HCT116 (cell line): ENCODE results near the gene OPCML. TPM values are rescaled to one million over a fixed set of nuclear protein-coding genes. Genes with fewer than 3 reads are reported as not detected.

ENCODE experiments used
- ATAC-seq: fragments of 200-7000 bp; cut with Tn5 transposase; 2 replicates; pipeline ENCODE4 v1.9.1; 2020; ENCODE audit warnings: mild to moderate bottlenecking, moderate library complexity
- BruUV-seq: library from RNA; stranded (reverse); fragments of 400-500 nt; replicated peaks from 2 replicates; lab custom pipeline; 2021; lab: Mats Ljungman, UMichigan
- CTCF ChIA-PET: fragments of 300-600 bp; sonication (Branson Sonifier 250); formaldehyde crosslinking; loops from one replicate; lab custom pipeline; 2021; ENCODE audit warnings: antibody characterized with exemption; lab: Charles Lee
- POLR2A ChIA-PET: fragments of 300-600, 350-600 bp; sonication (Branson Sonifier 250); formaldehyde crosslinking; loops from one replicate; lab custom pipeline; 2021; ENCODE audit warnings: antibody characterized with exemption; lab: Charles Lee
- RAD21 ChIA-PET, 2 experiments: fragments of 300-600 bp; sonication (Branson Sonifier 250); formaldehyde crosslinking; loops; one replicate each; lab custom pipeline; 2023; ENCODE audit warnings: low total read pairs in 2 of 2; ENCODE audit not compliant: uncharacterized antibody in 2 of 2, unreplicated experiment in 2 of 2, low non-redundant PET in 1 of 2; lab: Charles Lee
- DNase-seq: peaks from one replicate; pipeline ENCODE4 v3.0.0-alpha.2; 2010; ENCODE audit warnings: low read depth, low spot score
- H2AFZ ChIP-seq: fragments of 200-600 bp; shearing (Covaris generic), sonication (generic); 2 replicates; pipeline ENCODE4 v1.6.1; 2017; ENCODE audit warnings: low read depth, mixed run types, mixed read lengths, antibody characterized with exemption, low read length; ENCODE audit not compliant: poor library complexity, severe bottlenecking
- H3K27ac ChIP-seq: 2 replicates; pipeline ENCODE4 v1.5.1; 2012; ENCODE audit warnings: low read depth, low read length
- H3K27me3 ChIP-seq: fragments of 200-600 bp; sonication (generic); 2 replicates; pipeline ENCODE4 v1.6.1; 2016; ENCODE audit warnings: mixed run types, low read length, mixed read lengths; ENCODE audit not compliant: insufficient read depth
- H3K36me3 ChIP-seq, 2 experiments: fragments of 200-500 bp in 1 of 2; fragments of 200-600 bp in 1 of 2; sonication (Bioruptor generic) in 1 of 2; sonication (generic) in 1 of 2; 2 replicates each; pipeline versions ENCODE4 v1.5.1 to v1.6.1; 2014 to 2016; ENCODE audit warnings: low read length in 2 of 2, inconsistent platforms in 1 of 2, mixed read lengths in 1 of 2, mixed run types in 1 of 2; ENCODE audit not compliant: insufficient read depth in 2 of 2, control insufficient read depth in 1 of 2
- H3K4me1 ChIP-seq, 2 experiments: fragments of 200-600 bp in 1 of 2; sonication (generic) in 1 of 2; 2 replicates each; pipeline versions ENCODE4 v1.5.1 to v1.6.1; 2012 to 2017; ENCODE audit warnings: low read length in 2 of 2, inconsistent platforms in 1 of 2, mild to moderate bottlenecking in 1 of 2, mixed read lengths in 1 of 2, mixed run types in 1 of 2, moderate library complexity in 1 of 2; ENCODE audit not compliant: insufficient read depth in 2 of 2, control insufficient read depth in 1 of 2
- H3K4me2 ChIP-seq: fragments of 200-600 bp; sonication (generic); 2 replicates; pipeline ENCODE4 v1.6.1; 2017; ENCODE audit warnings: mixed run types, low read length, mixed read lengths
- H3K4me3 ChIP-seq, 2 experiments: fragments of 200-600 bp in 1 of 2; sonication (generic) in 1 of 2; replicated peaks in 1 of 2; 2 replicates each; pipeline ENCODE4 v1.5.1; 2011 to 2016; ENCODE audit warnings: low read length in 2 of 2, control low read depth in 1 of 2, low read depth in 1 of 2, mild to moderate bottlenecking in 1 of 2, mixed read lengths in 1 of 2, mixed run types in 1 of 2
- H3K79me2 ChIP-seq: fragments of 200-600 bp; sonication (generic); 2 replicates; pipeline ENCODE4 v1.6.1; 2017; ENCODE audit warnings: mild to moderate bottlenecking, mixed run types, low read length, moderate library complexity, mixed read lengths; ENCODE audit not compliant: insufficient read depth
- H3K9ac ChIP-seq: fragments of 200-600 bp; sonication (generic); 2 replicates; pipeline ENCODE4 v1.6.1; 2016; ENCODE audit warnings: low read length, mixed read lengths
- H3K9me2 ChIP-seq: fragments of 200-600 bp; sonication (generic), shearing (Covaris generic); 2 replicates; pipeline ENCODE4 v1.6.1; 2017; ENCODE audit warnings: mixed run types, mild to moderate bottlenecking, moderate library complexity; ENCODE audit not compliant: insufficient read depth
- H3K9me3 ChIP-seq, 2 experiments: fragments of 200-500 bp in 1 of 2; fragments of 200-600 bp in 1 of 2; sonication (Bioruptor generic) in 1 of 2; sonication (generic) in 1 of 2; 2 replicates each; pipeline ENCODE4 v1.6.1; 2014 to 2017; ENCODE audit warnings: low read length in 2 of 2, mixed read lengths in 2 of 2, inconsistent platforms in 1 of 2, low read depth in 1 of 2, mild to moderate bottlenecking in 1 of 2, mixed run types in 1 of 2, moderate library complexity in 1 of 2; ENCODE audit not compliant: control insufficient read depth in 1 of 2, insufficient read depth in 1 of 2
- H4K20me1 ChIP-seq: fragments of 200-600 bp; sonication (generic), shearing (Covaris generic); 2 replicates; pipeline ENCODE4 v1.6.1; 2017; ENCODE audit warnings: mixed run types, mild to moderate bottlenecking, moderate library complexity; ENCODE audit not compliant: insufficient read depth
- ELF1 ChIP-seq: IDR thresholded peaks from 2 replicates; pipeline ENCODE4 v1.6.1; 2012; ENCODE audit warnings: low read depth, borderline replicate concordance
- EZH2 ChIP-seq: fragments of 200-600 bp; sonication (generic); IDR thresholded peaks from 2 replicates; pipeline ENCODE4 v1.6.1; 2017; ENCODE audit warnings: antibody characterized with exemption, mixed run types
- EZH2phosphoT487 ChIP-seq: fragments of 200-600 bp; IDR thresholded peaks from 2 replicates; pipeline ENCODE4 v1.6.1; 2018; ENCODE audit warnings: antibody characterized with exemption, borderline replicate concordance
- RAD21 ChIP-seq: IDR thresholded peaks from 2 replicates; pipeline ENCODE4 v1.6.1; 2012; ENCODE audit warnings: low read depth, mild to moderate bottlenecking
- TCF7L2 ChIP-seq: IDR thresholded peaks from 2 replicates; pipeline ENCODE4 v1.7.0; 2011; ENCODE audit warnings: borderline replicate concordance, inconsistent platforms; ENCODE audit not compliant: insufficient read depth, insufficient read length; ENCODE audit errors: extremely low read depth
- YY1 ChIP-seq: IDR thresholded peaks from 2 replicates; pipeline ENCODE4 v1.6.1; 2011; ENCODE audit warnings: low read length, low read depth, moderate library complexity, mild to moderate bottlenecking; ENCODE audit not compliant: insufficient replicate concordance; ENCODE audit errors: extremely low read depth
- ZNF274 ChIP-seq: fragments of 200-500 bp; sonication (Bioruptor generic); IDR thresholded peaks from 2 replicates; pipeline ENCODE4 v1.6.1; 2014; ENCODE audit warnings: mild to moderate bottlenecking, low read depth, low read length, inconsistent platforms
- intact Hi-C: fragments of 100-400 bp; cut with micrococcal nuclease; formaldehyde crosslinking; loops from 2 replicates; pipeline ENCODE4 v1.10.0; 2022
- total RNA-seq: library from RNA; stranded (reverse); gene quantifications from one replicate; pipeline ENCODE4 v1.2.1, GENCODE V29; 2021; ENCODE audit not compliant: unreplicated experiment
- TF ChIP-seq, protein P1 (sequence below): IDR thresholded peaks from 2 replicates; pipeline ENCODE4 v1.6.1; 2011; ENCODE audit warnings: mild to moderate bottlenecking, low read length, moderate library complexity; ENCODE audit not compliant: insufficient replicate concordance; ENCODE audit errors: extremely low read depth
- TF ChIP-seq, protein P2 (sequence below): IDR thresholded peaks from 2 replicates; pipeline ENCODE4 v1.6.1; 2012
- TF ChIP-seq, protein P3 (sequence below), 3 experiments: fragments of 200-600 bp in 1 of 3; sonication (generic) in 1 of 3; IDR thresholded peaks in 2 of 3; conservative IDR thresholded peaks in 1 of 3; 2 replicates each; pipeline ENCODE4 v1.5.1; 2012 to 2017; ENCODE audit warnings: low read depth in 2 of 3, low read length in 2 of 3, antibody characterized with exemption in 1 of 3, borderline replicate concordance in 1 of 3, control low read depth in 1 of 3, mild to moderate bottlenecking in 1 of 3, mixed read lengths in 1 of 3, mixed run types in 1 of 3, moderate library complexity in 1 of 3; ENCODE audit not compliant: insufficient read depth in 1 of 3

Gene OPCML
- total RNA-seq, 1 experiment from 2014 or later = not detected

DNA sequence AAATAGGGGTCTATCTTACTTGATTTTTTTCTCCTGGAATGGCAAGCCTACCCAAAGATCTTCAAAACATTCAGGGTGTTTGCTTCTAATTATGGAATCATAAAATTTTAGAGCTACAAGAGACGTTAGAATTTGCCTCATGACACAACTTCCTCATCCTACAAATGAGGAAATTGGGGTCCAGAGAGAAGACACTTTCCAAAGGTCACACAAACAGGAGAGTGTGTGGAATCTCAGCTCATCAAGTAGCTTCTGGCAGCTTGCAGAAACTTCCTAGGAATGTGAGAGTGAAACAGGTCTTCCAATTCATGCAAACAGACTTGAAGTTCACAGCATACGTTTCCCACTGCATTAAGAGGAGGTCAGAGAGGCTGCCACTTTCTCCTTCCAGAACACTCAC lies 976.0 kb downstream of the OPCML start:
- no peak overlapping the region for H3K4me2 ChIP-seq
- POLR2A ChIA-PET = no interaction called here
- peaks cover 7 to 24% of the 10 kb centered on the region in 2 experiments; a peak in 2 of 4 replicates for H3K9me3 ChIP-seq
- no TSS peak for BruUV-seq
- H3K4me1 ChIP-seq = no peaks in the 10 kb centered on the region
- RAD21 ChIA-PET = no interaction called here
- no peak overlapping the region for H3K27ac ChIP-seq
- TF ChIP-seq, protein P1, sequence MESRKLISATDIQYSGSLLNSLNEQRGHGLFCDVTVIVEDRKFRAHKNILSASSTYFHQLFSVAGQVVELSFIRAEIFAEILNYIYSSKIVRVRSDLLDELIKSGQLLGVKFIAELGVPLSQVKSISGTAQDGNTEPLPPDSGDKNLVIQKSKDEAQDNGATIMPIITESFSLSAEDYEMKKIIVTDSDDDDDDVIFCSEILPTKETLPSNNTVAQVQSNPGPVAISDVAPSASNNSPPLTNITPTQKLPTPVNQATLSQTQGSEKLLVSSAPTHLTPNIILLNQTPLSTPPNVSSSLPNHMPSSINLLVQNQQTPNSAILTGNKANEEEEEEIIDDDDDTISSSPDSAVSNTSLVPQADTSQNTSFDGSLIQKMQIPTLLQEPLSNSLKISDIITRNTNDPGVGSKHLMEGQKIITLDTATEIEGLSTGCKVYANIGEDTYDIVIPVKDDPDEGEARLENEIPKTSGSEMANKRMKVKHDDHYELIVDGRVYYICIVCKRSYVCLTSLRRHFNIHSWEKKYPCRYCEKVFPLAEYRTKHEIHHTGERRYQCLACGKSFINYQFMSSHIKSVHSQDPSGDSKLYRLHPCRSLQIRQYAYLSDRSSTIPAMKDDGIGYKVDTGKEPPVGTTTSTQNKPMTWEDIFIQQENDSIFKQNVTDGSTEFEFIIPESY = no peak
- TF ChIP-seq ZNF274 = no peak
- TF ChIP-seq EZH2phosphoT487 = no peak
- TF ChIP-seq ELF1 = no peak
- TF ChIP-seq, protein P2, sequence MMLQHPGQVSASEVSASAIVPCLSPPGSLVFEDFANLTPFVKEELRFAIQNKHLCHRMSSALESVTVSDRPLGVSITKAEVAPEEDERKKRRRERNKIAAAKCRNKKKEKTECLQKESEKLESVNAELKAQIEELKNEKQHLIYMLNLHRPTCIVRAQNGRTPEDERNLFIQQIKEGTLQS = no peak
- TF ChIP-seq, protein P3, sequence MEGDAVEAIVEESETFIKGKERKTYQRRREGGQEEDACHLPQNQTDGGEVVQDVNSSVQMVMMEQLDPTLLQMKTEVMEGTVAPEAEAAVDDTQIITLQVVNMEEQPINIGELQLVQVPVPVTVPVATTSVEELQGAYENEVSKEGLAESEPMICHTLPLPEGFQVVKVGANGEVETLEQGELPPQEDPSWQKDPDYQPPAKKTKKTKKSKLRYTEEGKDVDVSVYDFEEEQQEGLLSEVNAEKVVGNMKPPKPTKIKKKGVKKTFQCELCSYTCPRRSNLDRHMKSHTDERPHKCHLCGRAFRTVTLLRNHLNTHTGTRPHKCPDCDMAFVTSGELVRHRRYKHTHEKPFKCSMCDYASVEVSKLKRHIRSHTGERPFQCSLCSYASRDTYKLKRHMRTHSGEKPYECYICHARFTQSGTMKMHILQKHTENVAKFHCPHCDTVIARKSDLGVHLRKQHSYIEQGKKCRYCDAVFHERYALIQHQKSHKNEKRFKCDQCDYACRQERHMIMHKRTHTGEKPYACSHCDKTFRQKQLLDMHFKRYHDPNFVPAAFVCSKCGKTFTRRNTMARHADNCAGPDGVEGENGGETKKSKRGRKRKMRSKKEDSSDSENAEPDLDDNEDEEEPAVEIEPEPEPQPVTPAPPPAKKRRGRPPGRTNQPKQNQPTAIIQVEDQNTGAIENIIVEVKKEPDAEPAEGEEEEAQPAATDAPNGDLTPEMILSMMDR (IDR thresholded peaks at IDR 0.05 in 2 of 3, conservative IDR thresholded peaks at IDR 0.05 in 1 of 3; ENCODE audit: borderline replicate concordance in 1 of 3, insufficient read depth in 1 of 3, low read depth in 2 of 3, low read length in 2 of 3) = no peak
- no peak for TF ChIP-seq RAD21
- TF ChIP-seq YY1 = no peak
- TF ChIP-seq TCF7L2 = no peak
- TF ChIP-seq EZH2 = no peak
- TF ChIP-seq, all 23 proteins: peak for 0
- intact Hi-C loops = no loop called here
- DNase-seq (no peak), ATAC-seq (no peak)
- no peaks in the 10 kb centered on the region for H4K20me1 ChIP-seq
- no peak overlapping the region for H2AFZ ChIP-seq
- H3K36me3 ChIP-seq = no peaks in the 10 kb centered on the region
- H3K9ac ChIP-seq = no peak overlapping the region
- H3K27me3 ChIP-seq = no peaks in the 10 kb centered on the region
- H3K9me2 ChIP-seq = no peaks in the 10 kb centered on the region
- H3K4me3 ChIP-seq = no peak overlapping the region
- no peaks in the 10 kb centered on the region for H3K79me2 ChIP-seq
- CTCF ChIA-PET = no interaction called here
